Measurements from ENCODE around the gene SDHB.

SDHB gene

GRCh38 chr1:16986560-16986959 is 67.3 kb downstream of the SDHB start:
- H3K9me3 ChIP-seq (ENCODE audit: insufficient read depth, low read depth, low read length), result no peaks in the 10 kb centered on the region
- H3K27me3 ChIP-seq (ENCODE audit: insufficient read depth, low read length, poor library complexity, severe bottlenecking), result no peaks in the 10 kb centered on the region
- no peaks in the 10 kb centered on the region for H3K4me1 ChIP-seq (ENCODE audit: insufficient read depth, low read length, poor library complexity, severe bottlenecking)
- TF ChIP-seq EZH2phosphoT487 (IDR thresholded peaks at IDR 0.05; ENCODE audit: borderline replicate concordance) (no peak), CTCF (conservative IDR thresholded peaks at IDR 0.05; ENCODE audit: low read length) (no peak)
- no peak overlapping the region for H3K4me3 ChIP-seq (ENCODE audit: low read length, poor library complexity, severe bottlenecking)
- H3K4me2 ChIP-seq (ENCODE audit: low read depth, low read length, poor library complexity, severe bottlenecking), result no peak overlapping the region
- H4K20me1 ChIP-seq (ENCODE audit: insufficient read depth, low read length, poor library complexity, severe bottlenecking), result no peaks in the 10 kb centered on the region
- H3K9ac ChIP-seq (ENCODE audit: low read depth, low read length, poor library complexity, severe bottlenecking), result no peak overlapping the region
- H3K79me2 ChIP-seq (ENCODE audit: insufficient read depth, low read length), result no peaks in the 10 kb centered on the region
- H3K36me3 ChIP-seq (ENCODE audit: insufficient read depth, low read length), result peaks cover 4% of the 10 kb centered on the region; the same call in 1 of the 2 replicates
- H3F3A ChIP-seq (ENCODE audit: low read depth), result no peaks in the 10 kb centered on the region
- H3K9me2 ChIP-seq (replicated peaks; ENCODE audit: low read depth, low read length), result no peaks in the 10 kb centered on the region
- H2AFZ ChIP-seq (ENCODE audit: low read length), result no peak overlapping the region

- TF ChIP-seq EZH2phosphoT487 (IDR thresholded peaks at IDR 0.05; ENCODE audit: borderline replicate concordance) (no peak), CTCF (conservative IDR thresholded peaks at IDR 0.05; ENCODE audit: low read length) (no peak)
- Histone ChIP-seq H3K9ac (ENCODE audit: low read depth, low read length, poor library complexity, severe bottlenecking) (no peak overlapping the region), H3K4me3 (ENCODE audit: low read length, poor library complexity, severe bottlenecking) (no peak overlapping the region), H3K4me2 (ENCODE audit: low read depth, low read length, poor library complexity, severe bottlenecking) (no peak overlapping the region), H3F3A (ENCODE audit: low read depth) (no peaks in the 10 kb centered on the region), H4K20me1 (ENCODE audit: insufficient read depth, low read length, poor library complexity, severe bottlenecking) (no peaks in the 10 kb centered on the region), H3K4me1 (ENCODE audit: insufficient read depth, low read length, poor library complexity, severe bottlenecking) (no peaks in the 10 kb centered on the region), H3K27me3 (ENCODE audit: insufficient read depth, low read length, poor library complexity, severe bottlenecking) (no peaks in the 10 kb centered on the region), H3K36me3 (ENCODE audit: insufficient read depth, low read length) (peaks cover under 1% of the 10 kb centered on the region; the same call in 1 of the 2 replicates), H3K9me3 (ENCODE audit: insufficient read depth, low read depth, low read length) (no peaks in the 10 kb centered on the region), H2AFZ (ENCODE audit: low read length) (no peak overlapping the region), H3K79me2 (ENCODE audit: insufficient read depth, low read length) (no peaks in the 10 kb centered on the region), H3K9me2 (replicated peaks; ENCODE audit: low read depth, low read length) (no peaks in the 10 kb centered on the region)
Observed at GRCh38 chr1:16986113-16986512, 67.7 kb downstream of the SDHB start.

GRCh38 chr1:16984717-16985116 is 69.1 kb downstream of the SDHB start:
- Histone ChIP-seq H3K9me2 (replicated peaks; ENCODE audit: low read depth, low read length) (no peaks in the 10 kb centered on the region), H3K4me2 (ENCODE audit: low read depth, low read length, poor library complexity, severe bottlenecking) (no peak overlapping the region), H4K20me1 (ENCODE audit: insufficient read depth, low read length, poor library complexity, severe bottlenecking) (no peaks in the 10 kb centered on the region), H3F3A (ENCODE audit: low read depth) (no peaks in the 10 kb centered on the region), H2AFZ (ENCODE audit: low read length) (no peak overlapping the region), H3K9me3 (ENCODE audit: insufficient read depth, low read depth, low read length) (no peaks in the 10 kb centered on the region), H3K4me1 (ENCODE audit: insufficient read depth, low read length, poor library complexity, severe bottlenecking) (no peaks in the 10 kb centered on the region), H3K4me3 (ENCODE audit: low read length, poor library complexity, severe bottlenecking) (no peak overlapping the region), H3K79me2 (ENCODE audit: insufficient read depth, low read length) (no peaks in the 10 kb centered on the region), H3K27me3 (ENCODE audit: insufficient read depth, low read length, poor library complexity, severe bottlenecking) (no peaks in the 10 kb centered on the region), H3K9ac (ENCODE audit: low read depth, low read length, poor library complexity, severe bottlenecking) (no peak overlapping the region), H3K36me3 (ENCODE audit: insufficient read depth, low read length) (no peaks in the 10 kb centered on the region; the same call in 1 of the 2 replicates)
- TF ChIP-seq EZH2phosphoT487 (IDR thresholded peaks at IDR 0.05; ENCODE audit: borderline replicate concordance) (no peak), CTCF (conservative IDR thresholded peaks at IDR 0.05; ENCODE audit: low read length) (no peak)
